Peyer's patch (tissue), 4 donors: ENCODE data around the gene TAGLN3. TPM values are rescaled to one million over a fixed set of nuclear protein-coding genes. Genes with fewer than 3 reads are reported as not detected.

Source experiments
- DNase-seq, 3 donors: peaks; one replicate each; pipeline ENCODE4 v3.0.0-alpha.2; 2017 to 2019
- H3K27ac ChIP-seq, 4 donors: fragments of 200-600 bp; sonication (generic); one replicate each; pipeline ENCODE4 v1.5.1; 2016 to 2019
- H3K27me3 ChIP-seq, 2 donors: fragments of 200-600 bp; sonication (generic); one replicate each; pipeline ENCODE4 v1.5.1; 2019
- H3K36me3 ChIP-seq, 3 donors: fragments of 200-600 bp; sonication (generic); one replicate each; pipeline ENCODE4 v1.5.1; 2016 to 2019
- H3K4me1 ChIP-seq, 4 donors: fragments of 200-600 bp; sonication (generic); one replicate each; pipeline ENCODE4 v1.5.1; 2016 to 2019
- H3K4me3 ChIP-seq, 4 donors: fragments of 200-600 bp; sonication (generic); 1 replicate in 3 of 4; 2 replicates in 1 of 4; pipeline ENCODE4 v1.5.1; 2016 to 2019; ENCODE audit warnings: mild to moderate bottlenecking in 1 of 4
- H3K9me3 ChIP-seq, 4 donors: fragments of 200-600 bp; sonication (generic); one replicate each; pipeline ENCODE4 v1.5.1; 2016 to 2019; ENCODE audit warnings: mild to moderate bottlenecking in 1 of 4
- CTCF ChIP-seq, 6 experiments: fragments of 450-650 bp in 4 of 6; fragments of 200-600 bp in 2 of 6; sonication (generic) in 1 of 6; IDR thresholded peaks; one replicate each; pipeline ENCODE4 v1.5.1; 2017 to 2019; ENCODE audit warnings: antibody characterized with exemption in 6 of 6, mild to moderate bottlenecking in 3 of 6, moderate library complexity in 1 of 6
- POLR2A ChIP-seq, 2 donors: fragments of 450-650 bp; IDR thresholded peaks; one replicate each; pipeline ENCODE4 v1.5.1; 2017; ENCODE audit warnings: antibody characterized with exemption in 2 of 2, mild to moderate bottlenecking in 2 of 2, moderate library complexity in 2 of 2
- total RNA-seq, 4 donors: library from RNA; depleted of rRNA; stranded (reverse); fragments of >200 nt; gene quantifications; one replicate each; pipeline ENCODE4 v1.1.0, GENCODE V29; 2016

TAGLN3 gene
- total RNA-seq, 4 donors from 2014 or later: 1.1 TPM; not detected in 3

- TF ChIP-seq POLR2A (IDR thresholded peaks at IDR 0.05) (peak; percentile 87), CTCF (IDR thresholded peaks at IDR 0.05) (no peak)
- Histone ChIP-seq H3K36me3 (no peaks in the 10 kb centered on the region), H3K27me3 (no peaks in the 10 kb centered on the region), H3K4me3 (peak within 1 kb of the TSS; percentile 59 to 90 (median 84)), H3K9me3 (no peaks in the 10 kb centered on the region), H3K4me1 (peaks cover 0 to 7% (median 4%) of the 10 kb centered on the region in 4 donors), H3K27ac (peak within 1 kb of the TSS; percentile 77 to 90 (median 84))
- DNase-seq: peak; percentile 93 to 98 (median 96)
These were observed 19.9 kb upstream of the TAGLN3 start, which contains the start of gene ABHD10 for GRCh38 chr3:111978583-111979433. ABHD10 (plus strand) TSS chr3:111979026; CDS start chr3:111979062, 36 bp downstream.

- Histone ChIP-seq H3K9me3 (no peaks in the 10 kb centered on the region), H3K4me1 (peaks cover 0 to 7% (median 4%) of the 10 kb centered on the region in 4 donors), H3K36me3 (no peaks in the 10 kb centered on the region), H3K27me3 (no peaks in the 10 kb centered on the region), H3K4me3 (peak overlapping the region; percentile 59 to 90 (median 84)), H3K27ac (peak overlapping the region; percentile 77 to 90 (median 84))
- TF ChIP-seq POLR2A (IDR thresholded peaks at IDR 0.05) (no peak), CTCF (IDR thresholded peaks at IDR 0.05) (no peak)
- DNase-seq: no peak
These were observed 19.2 kb upstream of the TAGLN3 start for GRCh38 chr3:111979434-111980038.

GRCh38 chr3:111980716-111981456 lies 17.8 kb upstream of the TAGLN3 start:
- Histone ChIP-seq H3K27ac (no peak overlapping the region), H3K27me3 (no peaks in the 10 kb centered on the region), H3K4me3 (no peak overlapping the region), H3K4me1 (peaks cover 0 to 7% (median 4%) of the 10 kb centered on the region in 4 donors), H3K9me3 (no peaks in the 10 kb centered on the region), H3K36me3 (no peaks in the 10 kb centered on the region)
- DNase-seq: no peak
- no peak for TF ChIP-seq POLR2A (IDR thresholded peaks at IDR 0.05)
- TF ChIP-seq CTCF (IDR thresholded peaks at IDR 0.05): no peak

- no peak overlapping the region for H3K4me3 ChIP-seq
- H3K27ac ChIP-seq: no peak overlapping the region
- no peak for DNase-seq
- H3K27me3 ChIP-seq: no peaks in the 10 kb centered on the region
- no peaks in the 10 kb centered on the region for H3K36me3 ChIP-seq
- H3K4me1 ChIP-seq: peaks cover 0 to 7% (median 4%) of the 10 kb centered on the region in 4 donors
- TF ChIP-seq POLR2A (IDR thresholded peaks at IDR 0.05) (no peak), CTCF (IDR thresholded peaks at IDR 0.05) (no peak)
- no peaks in the 10 kb centered on the region for H3K9me3 ChIP-seq
These were observed 17.3 kb upstream of the TAGLN3 start for GRCh38 chr3:111981457-111981763.

GRCh38 chr3:111984636-111985298 lies 14.0 kb upstream of the TAGLN3 start:
- Histone ChIP-seq H3K27ac (no peak overlapping the region), H3K4me1 (peaks cover 0 to 6% (median 3%) of the 10 kb centered on the region in 4 donors), H3K27me3 (no peaks in the 10 kb centered on the region), H3K36me3 (peaks cover 0 to 19% (median 0%) of the 10 kb centered on the region in 3 donors), H3K4me3 (no peak overlapping the region), H3K9me3 (no peaks in the 10 kb centered on the region)
- no peak for TF ChIP-seq CTCF (IDR thresholded peaks at IDR 0.05)
- no peak for TF ChIP-seq POLR2A (IDR thresholded peaks at IDR 0.05)
- DNase-seq: no peak
